SU-DHL-6 (cell line): ENCODE measurements around the gene AGBL3.
"Not testable (repeated sequence)": the region's sequence is repeated elsewhere in the genome, so short reads cannot be mapped to it uniquely, and the experiment has no call there.

ENCODE experiments used
- H2AFZ ChIP-seq: fragments of 200-600 bp; sonication (generic); 2 replicates; pipeline ENCODE4 v1.6.1; 2014; ENCODE audit warnings: low read depth, mild to moderate bottlenecking, moderate library complexity, mixed read lengths, antibody characterized with exemption, low read length; ENCODE audit not compliant: severe bottlenecking
- H3F3A ChIP-seq: fragments of 200-600 bp; shearing (Covaris generic); 2 replicates; pipeline ENCODE4 v1.6.0; 2016; ENCODE audit warnings: antibody characterized with exemption, mild to moderate bottlenecking; ENCODE audit not compliant: insufficient read depth
- H3K27ac ChIP-seq: fragments of 200-600 bp; sonication (generic); 2 replicates; pipeline ENCODE4 v1.5.1; 2016; ENCODE audit warnings: low read depth, mild to moderate bottlenecking, low read length, moderate library complexity, mixed read lengths
- H3K27me3 ChIP-seq: fragments of 200-600 bp; sonication (generic), shearing (Covaris generic); 2 replicates; pipeline ENCODE4 v1.6.0; 2014; ENCODE audit warnings: mild to moderate bottlenecking, low read length
- H3K36me3 ChIP-seq: fragments of 200-600 bp; sonication (generic); 2 replicates; pipeline ENCODE4 v1.6.1; 2014; ENCODE audit warnings: mild to moderate bottlenecking, low read length, mixed read lengths
- H3K4me2 ChIP-seq: fragments of 300-600, 200-600 bp; shearing (Covaris generic), sonication (generic); 2 replicates; pipeline ENCODE4 v1.6.0; 2014; ENCODE audit warnings: low read length, low read depth, mild to moderate bottlenecking; ENCODE audit not compliant: poor library complexity, severe bottlenecking
- H3K4me3 ChIP-seq: fragments of 200-600 bp; sonication (generic); 2 replicates; pipeline ENCODE4 v1.5.1; 2014; ENCODE audit warnings: antibody characterized with exemption, low read length, mild to moderate bottlenecking, mixed read lengths; ENCODE audit not compliant: insufficient read depth, poor library complexity, severe bottlenecking
- H3K79me2 ChIP-seq: fragments of 200-600 bp; sonication (generic); 2 replicates; pipeline ENCODE4 v1.6.1; 2014; ENCODE audit warnings: mild to moderate bottlenecking, low read length, moderate library complexity; ENCODE audit not compliant: insufficient read depth
- H3K9ac ChIP-seq: fragments of 200-600 bp; sonication (generic); 2 replicates; pipeline ENCODE4 v1.7.0; 2014; ENCODE audit warnings: mild to moderate bottlenecking, low read length
- H3K9me2 ChIP-seq: fragments of 200-600 bp; sonication (generic); replicated peaks from 2 replicates; pipeline ENCODE4 v1.6.1; 2014; ENCODE audit warnings: low read length; ENCODE audit not compliant: insufficient read depth
- H3K9me3 ChIP-seq: fragments of 200-600 bp; sonication (generic); 2 replicates; pipeline ENCODE4 v1.6.1; 2014; ENCODE audit warnings: low read length, mixed read lengths; ENCODE audit not compliant: insufficient read depth
- H4K20me1 ChIP-seq: fragments of 200-600 bp; sonication (generic); 2 replicates; pipeline ENCODE4 v1.6.1; 2014; ENCODE audit warnings: low read depth, mild to moderate bottlenecking, antibody characterized with exemption, low read length, moderate library complexity, mixed read lengths
- CTCF ChIP-seq: fragments of 200-600 bp; sonication (generic); IDR thresholded peaks from one replicate; pipeline ENCODE4 v1.5.1; 2017; ENCODE audit warnings: antibody characterized with exemption, mild to moderate bottlenecking, low read length, moderate library complexity; ENCODE audit not compliant: insufficient read depth, poor library complexity, severe bottlenecking
- EZH2phosphoT487 ChIP-seq: fragments of 200-600 bp; sonication (generic), shearing (Covaris generic); conservative IDR thresholded peaks from 2 replicates; pipeline ENCODE4 v1.6.1; 2018; ENCODE audit warnings: mild to moderate bottlenecking, antibody characterized with exemption, low read length, moderate library complexity, mixed read lengths

Gene AGBL3

GRCh38 chr7:135035252-135035651, 48.9 kb downstream of the AGBL3 start:
- H3K79me2 ChIP-seq: no peaks in the 10 kb centered on the region
- no peak overlapping the region for H3K4me2 ChIP-seq
- H3K4me3 ChIP-seq: no peak overlapping the region
- H4K20me1 ChIP-seq: no peaks in the 10 kb centered on the region
- H3K9me3 ChIP-seq: no peaks in the 10 kb centered on the region
- H3K27me3 ChIP-seq: no peaks in the 10 kb centered on the region
- no peak overlapping the region for H3K9ac ChIP-seq
- H3K36me3 ChIP-seq: no peaks in the 10 kb centered on the region
- no peaks in the 10 kb centered on the region for H3F3A ChIP-seq
- no peaks in the 10 kb centered on the region; the same call in 1 of the 2 replicates for H3K9me2 ChIP-seq
- no peak overlapping the region for H2AFZ ChIP-seq
- no peak for TF ChIP-seq CTCF
- TF ChIP-seq EZH2phosphoT487: no peak
- H3K27ac ChIP-seq: no peak overlapping the region

GRCh38 chr7:135067017-135067416, 80.7 kb downstream of the AGBL3 start:
- H3K36me3 ChIP-seq, H2AFZ ChIP-seq, H3K4me3 ChIP-seq, H4K20me1 ChIP-seq, H3K27ac ChIP-seq, H3K9me3 ChIP-seq, H3K9ac ChIP-seq, H3F3A ChIP-seq, H3K4me2 ChIP-seq, H3K27me3 ChIP-seq, H3K79me2 ChIP-seq, H3K9me2 ChIP-seq: not testable (repeated sequence)

GRCh38 chr7:135074096-135074495, 87.8 kb downstream of the AGBL3 start:
- Histone ChIP-seq H3K27ac (no peak overlapping the region), H3K36me3 (no peaks in the 10 kb centered on the region), H2AFZ (no peak overlapping the region), H3K4me3 (no peak overlapping the region), H3K79me2 (no peaks in the 10 kb centered on the region), H3K9me3 (no peaks in the 10 kb centered on the region), H3K27me3 (no peaks in the 10 kb centered on the region), H3K9ac (no peak overlapping the region), H4K20me1 (no peaks in the 10 kb centered on the region), H3F3A (no peaks in the 10 kb centered on the region), H3K4me2 (no peak overlapping the region), H3K9me2 (no peaks in the 10 kb centered on the region)
- no peak for TF ChIP-seq CTCF

- H2AFZ ChIP-seq: no peak overlapping the region
- H3K9me3 ChIP-seq: no peaks in the 10 kb centered on the region
- H3K36me3 ChIP-seq: no peaks in the 10 kb centered on the region
- no peak overlapping the region for H3K9ac ChIP-seq
- TF ChIP-seq EZH2phosphoT487: no peak
- TF ChIP-seq CTCF: no peak
- H3K4me2 ChIP-seq: no peak overlapping the region
- H3K27me3 ChIP-seq: no peaks in the 10 kb centered on the region
- H3K9me2 ChIP-seq: no peaks in the 10 kb centered on the region
- H4K20me1 ChIP-seq: no peaks in the 10 kb centered on the region
- H3K27ac ChIP-seq: no peak overlapping the region
- no peaks in the 10 kb centered on the region for H3F3A ChIP-seq
- no peaks in the 10 kb centered on the region for H3K79me2 ChIP-seq
- H3K4me3 ChIP-seq: no peak overlapping the region
These were observed 88.2 kb downstream of the AGBL3 start for GRCh38 chr7:135074531-135074930.
